ENCODE results near the gene ADCY5. TPM values are rescaled to one million over a fixed set of nuclear protein-coding genes. Genes with fewer than 3 reads are reported as not detected.

ADCY5 gene
- polyA plus RNA-seq, 2 of the 4 experiments (the other 2 are of a cell fraction) = 0.57 to 0.68 TPM

DNA sequence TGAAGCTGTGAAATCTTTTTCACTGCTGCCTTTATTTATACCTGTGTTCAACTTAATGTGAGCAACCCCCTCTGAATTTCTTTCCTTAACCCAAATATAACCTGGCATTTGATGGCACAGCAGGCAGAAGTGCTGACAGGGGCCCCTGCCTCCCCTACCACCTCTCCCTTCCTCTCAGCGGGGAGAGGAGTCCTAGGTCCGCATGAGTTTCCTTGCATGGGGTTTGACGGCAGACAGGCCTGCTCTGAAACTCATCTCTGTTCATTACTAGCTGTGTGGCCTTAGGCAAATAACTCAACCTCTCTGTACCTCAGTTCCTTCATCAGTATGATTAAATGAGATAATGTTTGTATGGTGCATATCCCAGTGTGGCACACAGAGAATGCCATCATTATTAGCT is 167.5 kb downstream of the ADCY5 start:
- POLR2A ChIA-PET = no interaction called here
- CTCF ChIA-PET = interaction anchor here (0.7 to 1.3 kb wide), 3 partner anchors 9 to 208 kb away, joined by 3 read pairs; no protein-coding TSS in a partner anchor
- Histone ChIP-seq H3K4me2 (no peak overlapping the region), H3K27ac (no peak overlapping the region), H3K4me1 (no peaks in the 10 kb centered on the region), H3K9me3 (no peaks in the 10 kb centered on the region; the same call in 2 of the 3 replicates), H3K4me3 (no peak overlapping the region)
- DNase-seq (ENCODE audit: low read depth in 1 of 2, low spot score in 1 of 2) (no peak), ATAC-seq (no peak), FAIRE-seq (no peak)
- TF ChIP-seq MAX (IDR thresholded peaks at IDR 0.05) = no peak
- no peak for TF ChIP-seq MYC (IDR thresholded peaks at IDR 0.05; ENCODE audit: borderline replicate concordance, low read length)
- no peak for TF ChIP-seq ZSCAN20 (CRISPR knock-in tag; IDR thresholded peaks at IDR 0.05)
- peak; percentile 11 for TF ChIP-seq ZFP36 (IDR thresholded peaks at IDR 0.05; ENCODE audit: borderline replicate concordance, partially characterized antibody)
- TF ChIP-seq NFE2L2 (conservative IDR thresholded peaks at IDR 0.05; ENCODE audit: low read length) = no peak
- no peak for TF ChIP-seq EP300 (IDR thresholded peaks at IDR 0.05)
- WGBS (ENCODE audit: missing lambda C conversion rate) = 91% methylated on average over 3 of the region's 3 CpGs

DNA sequence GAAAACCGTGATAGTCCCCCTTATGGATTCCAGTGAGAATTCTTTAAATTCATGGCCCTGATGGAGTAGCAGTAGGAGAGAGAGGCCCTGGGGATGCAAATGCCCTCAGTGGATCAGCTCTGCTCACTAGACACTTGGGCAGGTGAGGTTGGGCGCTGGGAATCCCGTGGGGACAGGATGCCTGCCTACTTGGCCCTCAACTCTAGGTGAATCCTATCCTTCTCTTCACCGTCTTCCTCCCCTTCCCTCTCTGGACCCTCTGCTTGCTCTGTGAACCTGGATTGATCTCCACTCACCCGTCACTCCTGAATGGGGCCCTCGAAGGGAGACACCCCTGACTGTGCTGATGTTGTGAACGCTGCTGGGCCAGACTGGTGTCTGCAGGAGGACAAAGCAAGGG is 169.8 kb downstream of the ADCY5 start:
- WGBS (ENCODE audit: missing lambda C conversion rate) = 61% methylated on average over 7 of the region's 7 CpGs
- Histone ChIP-seq H3K4me1 (no peaks in the 10 kb centered on the region), H3K4me2 (no peak overlapping the region), H3K4me3 (no peak overlapping the region), H3K27ac (no peak overlapping the region), H3K9me3 (no peaks in the 10 kb centered on the region; the same call in 2 of the 3 replicates)
- ChIA-PET CTCF (no interaction called here), POLR2A (no interaction called here)
- ATAC-seq (no peak), FAIRE-seq (no peak), DNase-seq (ENCODE audit: low read depth in 1 of 2, low spot score in 1 of 2) (no peak)
- TF ChIP-seq RAD21 (conservative IDR thresholded peaks at IDR 0.05 in 1 of 2, IDR thresholded peaks at IDR 0.05 in 1 of 2) (no peak), POLR2A (IDR thresholded peaks at IDR 0.05; ENCODE audit: low read length) (no peak)

DNA sequence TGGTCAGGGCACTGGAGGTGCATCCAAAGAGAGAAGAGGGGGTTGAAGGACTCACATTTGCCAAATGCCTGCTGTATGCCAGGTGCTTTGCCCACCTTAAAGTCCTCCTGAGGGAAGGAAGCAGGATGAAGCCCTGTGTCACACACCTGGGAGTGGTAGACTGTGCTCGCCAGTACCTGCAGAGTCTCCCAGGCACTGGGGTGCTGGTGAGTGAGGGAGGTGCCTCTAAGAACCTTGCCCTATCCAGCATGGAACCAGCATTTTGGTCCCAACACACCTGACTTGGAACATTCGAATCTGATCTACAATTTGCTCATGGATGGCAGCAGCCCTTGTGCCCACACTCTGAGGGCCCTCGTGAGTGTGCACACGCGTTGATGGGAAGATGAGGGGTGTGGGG is 170.4 kb downstream of the ADCY5 start:
- no peak for DNase-seq (ENCODE audit: low read depth in 1 of 2, low spot score in 1 of 2)
- no peaks in the 10 kb centered on the region; the same call in 2 of the 3 replicates for H3K9me3 ChIP-seq
- TF ChIP-seq TFCP2L1 (CRISPR knock-in tag; IDR thresholded peaks at IDR 0.05) = no peak
- no peak for TF ChIP-seq NFE2L2 (conservative IDR thresholded peaks at IDR 0.05; ENCODE audit: low read length)
- TF ChIP-seq MAX (IDR thresholded peaks at IDR 0.05) = no peak
- TF ChIP-seq, protein P1, sequence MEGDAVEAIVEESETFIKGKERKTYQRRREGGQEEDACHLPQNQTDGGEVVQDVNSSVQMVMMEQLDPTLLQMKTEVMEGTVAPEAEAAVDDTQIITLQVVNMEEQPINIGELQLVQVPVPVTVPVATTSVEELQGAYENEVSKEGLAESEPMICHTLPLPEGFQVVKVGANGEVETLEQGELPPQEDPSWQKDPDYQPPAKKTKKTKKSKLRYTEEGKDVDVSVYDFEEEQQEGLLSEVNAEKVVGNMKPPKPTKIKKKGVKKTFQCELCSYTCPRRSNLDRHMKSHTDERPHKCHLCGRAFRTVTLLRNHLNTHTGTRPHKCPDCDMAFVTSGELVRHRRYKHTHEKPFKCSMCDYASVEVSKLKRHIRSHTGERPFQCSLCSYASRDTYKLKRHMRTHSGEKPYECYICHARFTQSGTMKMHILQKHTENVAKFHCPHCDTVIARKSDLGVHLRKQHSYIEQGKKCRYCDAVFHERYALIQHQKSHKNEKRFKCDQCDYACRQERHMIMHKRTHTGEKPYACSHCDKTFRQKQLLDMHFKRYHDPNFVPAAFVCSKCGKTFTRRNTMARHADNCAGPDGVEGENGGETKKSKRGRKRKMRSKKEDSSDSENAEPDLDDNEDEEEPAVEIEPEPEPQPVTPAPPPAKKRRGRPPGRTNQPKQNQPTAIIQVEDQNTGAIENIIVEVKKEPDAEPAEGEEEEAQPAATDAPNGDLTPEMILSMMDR (IDR thresholded peaks at IDR 0.05) = no peak
- TF ChIP-seq FOSB (CRISPR knock-in tag; IDR thresholded peaks at IDR 0.05) = no peak
- no peak for TF ChIP-seq PHF8 (IDR thresholded peaks at IDR 0.05; ENCODE audit: borderline replicate concordance, low read depth)
- TF ChIP-seq TP53 (CRISPR knock-in tag; IDR thresholded peaks at IDR 0.05) = no peak
- no peak for TF ChIP-seq SREBF2 (IDR thresholded peaks at IDR 0.05)
- no peak for TF ChIP-seq BHLHE40 (IDR thresholded peaks at IDR 0.05; ENCODE audit: low read depth, low read length)
- TF ChIP-seq KDM1A (IDR thresholded peaks at IDR 0.05; ENCODE audit: low read depth) = no peak
- no peak for TF ChIP-seq USF2 (IDR thresholded peaks at IDR 0.05)
- TF ChIP-seq, protein P2, sequence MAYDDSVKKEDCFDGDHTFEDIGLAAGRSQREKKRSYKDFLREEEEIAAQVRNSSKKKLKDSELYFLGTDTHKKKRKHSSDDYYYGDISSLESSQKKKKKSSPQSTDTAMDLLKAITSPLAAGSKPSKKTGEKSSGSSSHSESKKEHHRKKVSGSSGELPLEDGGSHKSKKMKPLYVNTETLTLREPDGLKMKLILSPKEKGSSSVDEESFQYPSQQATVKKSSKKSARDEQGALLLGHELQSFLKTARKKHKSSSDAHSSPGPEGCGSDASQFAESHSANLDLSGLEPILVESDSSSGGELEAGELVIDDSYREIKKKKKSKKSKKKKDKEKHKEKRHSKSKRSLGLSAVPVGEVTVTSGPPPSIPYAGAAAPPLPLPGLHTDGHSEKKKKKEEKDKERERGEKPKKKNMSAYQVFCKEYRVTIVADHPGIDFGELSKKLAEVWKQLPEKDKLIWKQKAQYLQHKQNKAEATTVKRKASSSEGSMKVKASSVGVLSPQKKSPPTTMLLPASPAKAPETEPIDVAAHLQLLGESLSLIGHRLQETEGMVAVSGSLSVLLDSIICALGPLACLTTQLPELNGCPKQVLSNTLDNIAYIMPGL (CRISPR knock-in tag; IDR thresholded peaks at IDR 0.05; ENCODE audit: borderline replicate concordance) = no peak
- TF ChIP-seq, protein P3, sequence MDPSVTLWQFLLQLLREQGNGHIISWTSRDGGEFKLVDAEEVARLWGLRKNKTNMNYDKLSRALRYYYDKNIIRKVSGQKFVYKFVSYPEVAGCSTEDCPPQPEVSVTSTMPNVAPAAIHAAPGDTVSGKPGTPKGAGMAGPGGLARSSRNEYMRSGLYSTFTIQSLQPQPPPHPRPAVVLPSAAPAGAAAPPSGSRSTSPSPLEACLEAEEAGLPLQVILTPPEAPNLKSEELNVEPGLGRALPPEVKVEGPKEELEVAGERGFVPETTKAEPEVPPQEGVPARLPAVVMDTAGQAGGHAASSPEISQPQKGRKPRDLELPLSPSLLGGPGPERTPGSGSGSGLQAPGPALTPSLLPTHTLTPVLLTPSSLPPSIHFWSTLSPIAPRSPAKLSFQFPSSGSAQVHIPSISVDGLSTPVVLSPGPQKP (IDR thresholded peaks at IDR 0.05; ENCODE audit: low read depth, low read length) = no peak
- no peak for TF ChIP-seq FOXS1 (CRISPR knock-in tag; IDR thresholded peaks at IDR 0.05)
- WGBS (ENCODE audit: missing lambda C conversion rate) = 59% methylated on average over 5 of the region's 5 CpGs
- no peak for ATAC-seq
- no peak overlapping the region for H3K27ac ChIP-seq
- CTCF ChIA-PET = no interaction called here
- FAIRE-seq = no peak
- no peak overlapping the region for H3K4me3 ChIP-seq
- peaks cover 3% of the 10 kb centered on the region for H3K4me1 ChIP-seq
- POLR2A ChIA-PET = no interaction called here
- no peak overlapping the region for H3K4me2 ChIP-seq

All from A549 (cell line).